Right lobe of liver (tissue), 6 donors: Measurements from ENCODE around the gene KYAT1. TPM values are rescaled to one million over a fixed set of nuclear protein-coding genes. Genes with fewer than 3 reads are reported as not detected.
A peak's percentile ranks its signal among the peaks of the same experiment; 100 is the strongest.

Experiments used
- ATAC-seq, 4 donors: fragments of 200-7000 bp; cut with Tn5 transposase; one replicate each; pipeline ENCODE4 v1.9.1; 2020; ENCODE audit warnings: mild to moderate bottlenecking in 4 of 4, moderate library complexity in 4 of 4
- DNase-seq, 3 donors: peaks; one replicate each; pipeline ENCODE4 v3.0.0-alpha.2; 2020
- H3K27ac ChIP-seq, 3 donors: fragments of 200-600 bp; one replicate each; pipeline ENCODE4 v1.8.0; 2022
- H3K27me3 ChIP-seq, 2 donors: fragments of 200-600 bp; one replicate each; pipeline ENCODE4 v1.8.0; 2022
- H3K36me3 ChIP-seq, 4 donors: fragments of 200-600 bp; sonication (generic) in 1 of 4; one replicate each; pipeline versions ENCODE4 v1.5.1 to v1.8.0; 2017 to 2022; ENCODE audit warnings: control low read depth in 1 of 4
- H3K4me1 ChIP-seq, 4 donors: fragments of 200-600 bp; sonication (generic) in 1 of 4; one replicate each; pipeline versions ENCODE4 v1.5.1 to v1.8.0; 2017 to 2022; ENCODE audit warnings: control low read depth in 1 of 4
- H3K4me3 ChIP-seq, 3 donors: fragments of 200-600 bp; one replicate each; pipeline ENCODE4 v1.8.0; 2022
- H3K9me3 ChIP-seq, 4 donors: fragments of 200-600 bp; sonication (generic) in 1 of 4; one replicate each; pipeline versions ENCODE4 v1.5.1 to v1.8.0; 2017 to 2022; ENCODE audit warnings: control low read depth in 1 of 4
- POLR2A ChIP-seq: fragments of 450-650 bp; IDR thresholded peaks from one replicate; pipeline ENCODE4 v1.6.1; 2017; ENCODE audit warnings: antibody characterized with exemption, mild to moderate bottlenecking
- WGBS: methylation state at CpG from one replicate; pipeline ENCODE4 v1.1.6; 2018; ENCODE audit warnings: low coverage, low lambda C conversion rate; ENCODE audit not compliant: insufficient coverage; ENCODE audit errors: missing lambda C conversion rate; 5-methylcytosine and 5-hydroxymethylcytosine counted together
- intact Hi-C, 2 donors: fragments of 100-400 bp; cut with DNase I; formaldehyde crosslinking; loops; one replicate each; pipeline versions ENCODE4 v1.11.2 to v1.14.1; 2022
- total RNA-seq, 6 experiments: library from RNA; depleted of rRNA in 2 of 6; stranded (reverse); fragments of >200 nt in 2 of 6; fragmentation: NEBNext Ultra II Directional in 3 of 6; extraction: Animal tissue kit (Norgen Biotek cat#: 25700) in 3 of 6; gene quantifications; one replicate each; pipeline versions ENCODE4 v1.1.0 to v1.2.4, GENCODE V29; 2016 to 2023
- TF ChIP-seq, protein P1 (sequence below), 4 donors: fragments of 200-600 bp in 3 of 4; fragments of 450-650 bp in 1 of 4; IDR thresholded peaks; one replicate each; pipeline versions ENCODE4 v1.5.1 to v1.8.0; 2016 to 2022; ENCODE audit warnings: antibody characterized with exemption in 4 of 4, mild to moderate bottlenecking in 2 of 4
- donor health status: DM: no; HTN: yes; CAD: no.
- donor health status: DM: no; HTN: no; CAD: no.
- donor health status: DM: no; HTN: no; CAD: no.
- donor health status: DM: no; HTN: yes; CAD: no.
- donor health status: DM: no; HTN: yes; CAD: no.

Gene KYAT1
- total RNA-seq, 6 experiments from 2014 or later = 7.2 to 12.7 (median 10.4) TPM

- Histone ChIP-seq H3K4me1 (peaks cover 0 to 28% (median 14%) of the 10 kb centered on the region in 4 donors), H3K36me3 (peaks cover 2 to 60% (median 28%) of the 10 kb centered on the region in 4 donors), H3K27me3 (no peaks in the 10 kb centered on the region), H3K4me3 (no peak overlapping the region), H3K9me3 (no peaks in the 10 kb centered on the region), H3K27ac (peak overlapping the region; percentile 6 to 37 (median 15))
- ATAC-seq (peak in 2 of 4 donors; percentile 1 to 12), DNase-seq (no peak)
- intact Hi-C loops = no loop called here
- TF ChIP-seq POLR2A = no peak
- TF ChIP-seq, protein P1, sequence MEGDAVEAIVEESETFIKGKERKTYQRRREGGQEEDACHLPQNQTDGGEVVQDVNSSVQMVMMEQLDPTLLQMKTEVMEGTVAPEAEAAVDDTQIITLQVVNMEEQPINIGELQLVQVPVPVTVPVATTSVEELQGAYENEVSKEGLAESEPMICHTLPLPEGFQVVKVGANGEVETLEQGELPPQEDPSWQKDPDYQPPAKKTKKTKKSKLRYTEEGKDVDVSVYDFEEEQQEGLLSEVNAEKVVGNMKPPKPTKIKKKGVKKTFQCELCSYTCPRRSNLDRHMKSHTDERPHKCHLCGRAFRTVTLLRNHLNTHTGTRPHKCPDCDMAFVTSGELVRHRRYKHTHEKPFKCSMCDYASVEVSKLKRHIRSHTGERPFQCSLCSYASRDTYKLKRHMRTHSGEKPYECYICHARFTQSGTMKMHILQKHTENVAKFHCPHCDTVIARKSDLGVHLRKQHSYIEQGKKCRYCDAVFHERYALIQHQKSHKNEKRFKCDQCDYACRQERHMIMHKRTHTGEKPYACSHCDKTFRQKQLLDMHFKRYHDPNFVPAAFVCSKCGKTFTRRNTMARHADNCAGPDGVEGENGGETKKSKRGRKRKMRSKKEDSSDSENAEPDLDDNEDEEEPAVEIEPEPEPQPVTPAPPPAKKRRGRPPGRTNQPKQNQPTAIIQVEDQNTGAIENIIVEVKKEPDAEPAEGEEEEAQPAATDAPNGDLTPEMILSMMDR (IDR thresholded peaks at IDR 0.05) = no peak
- no CpG with 5 or more reads among the region's 6 CpGs for WGBS
Measured at GRCh38 chr9:128910906-128911305, 29.2 kb upstream of the KYAT1 start.

GRCh38 chr9:128909859-128910258 is 28.1 kb upstream of the KYAT1 start:
- WGBS = 75% methylated on average over 4 of the region's 4 CpGs
- H3K27me3 ChIP-seq = no peaks in the 10 kb centered on the region
- H3K9me3 ChIP-seq = no peaks in the 10 kb centered on the region
- TF ChIP-seq, protein P1 (IDR thresholded peaks at IDR 0.05) = no peak
- no peak for TF ChIP-seq POLR2A
- intact Hi-C loops = no loop called here
- ATAC-seq (no peak), DNase-seq (no peak)
- no peak overlapping the region for H3K4me3 ChIP-seq
- H3K27ac ChIP-seq = no peak overlapping the region
- H3K36me3 ChIP-seq = peaks cover 2 to 55% (median 27%) of the 10 kb centered on the region in 4 donors
- H3K4me1 ChIP-seq = peaks cover 0 to 23% (median 12%) of the 10 kb centered on the region in 4 donors

- Histone ChIP-seq H3K4me1 (peaks cover 0 to 10% (median 3%) of the 10 kb centered on the region in 4 donors), H3K27me3 (no peaks in the 10 kb centered on the region), H3K9me3 (no peaks in the 10 kb centered on the region), H3K36me3 (peaks cover 2 to 41% (median 22%) of the 10 kb centered on the region in 4 donors), H3K27ac (no peak overlapping the region), H3K4me3 (no peak overlapping the region)
- DNase-seq (no peak), ATAC-seq (no peak)
- 97% methylated on average over 6 of the region's 24 CpGs for WGBS
- TF ChIP-seq, protein P1 (IDR thresholded peaks at IDR 0.05) = no peak
- TF ChIP-seq POLR2A = no peak
- intact Hi-C loops = no loop called here
Measured at GRCh38 chr9:128908372-128908771, 26.6 kb upstream of the KYAT1 start.

DNA sequence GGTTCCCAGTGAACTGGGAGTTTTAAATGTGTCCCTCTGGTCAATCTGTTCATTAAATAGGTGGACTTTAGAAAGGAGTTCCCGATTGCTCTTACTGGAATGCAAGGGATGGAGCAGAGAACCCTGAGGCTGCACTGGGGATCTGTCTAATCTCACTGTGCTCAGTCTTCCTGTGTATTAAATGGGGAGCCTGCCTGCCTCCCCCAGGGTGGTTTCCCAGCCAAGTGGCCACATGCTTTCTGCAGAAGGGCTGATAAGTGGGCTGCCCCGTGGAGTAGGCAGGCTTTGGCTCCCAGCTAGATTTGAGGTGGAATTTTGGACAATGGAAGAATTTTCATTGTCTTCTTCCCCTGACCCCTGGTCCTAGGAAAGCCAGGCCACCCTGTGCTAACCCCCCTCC is 25.0 kb upstream of the KYAT1 start:
- ATAC-seq = no peak
- WGBS = 14% methylated on average over 2 of the region's 2 CpGs

More for the DNA sequence above, 25.0 kb upstream of the KYAT1 start:
- Histone ChIP-seq H3K36me3 (peaks cover 2 to 39% (median 17%) of the 10 kb centered on the region in 4 donors), H3K27ac (no peak overlapping the region), H3K4me1 (peaks cover 0 to 6% (median under 1%) of the 10 kb centered on the region in 4 donors), H3K4me3 (no peak overlapping the region), H3K27me3 (no peaks in the 10 kb centered on the region), H3K9me3 (no peaks in the 10 kb centered on the region)
- no peak for DNase-seq
- intact Hi-C loops = no loop called here
- TF ChIP-seq POLR2A = no peak
- TF ChIP-seq, protein P1 (IDR thresholded peaks at IDR 0.05) = no peak
